GM19372 (cell line): Measurements from ENCODE around the gene ATP1B1.

Experiments used
- ATAC-seq: cut with Tn5 transposase; IDR thresholded peaks from one replicate; pipeline ENCODE4 v1.9.1; 2021; ENCODE audit warnings: mild to moderate bottlenecking, low read depth, moderate library complexity; ENCODE audit not compliant: unreplicated experiment

ATP1B1 gene

GRCh38 chr1:169106095-169106920 lies at the start of gene ATP1B1:
Gene ATP1B1, plus strand, starts transcription at chr1:169106690. Its CDS starts 140 bp downstream, at chr1:169106830.
- peak; percentile 80 for ATAC-seq

DNA sequence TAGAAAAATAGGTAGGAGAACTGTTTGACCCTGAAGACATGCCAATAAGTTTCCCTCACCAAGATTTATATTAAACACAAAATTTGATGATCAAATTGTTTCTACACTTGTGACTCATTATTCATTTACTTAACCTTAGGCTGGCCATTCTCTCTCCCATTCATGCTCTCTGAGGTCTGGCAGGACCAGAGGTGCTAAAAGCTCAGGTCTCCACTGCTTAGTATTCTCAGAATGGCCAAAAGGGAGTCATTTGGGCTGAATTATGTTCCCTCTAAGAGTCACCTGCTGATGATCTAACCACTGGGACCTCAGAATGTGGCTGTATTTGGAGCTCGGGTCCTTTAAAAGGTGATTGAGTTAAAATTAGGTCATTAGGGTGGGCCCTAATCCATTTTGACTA lies 47.1 kb upstream of the ATP1B1 start:
- ATAC-seq = no peak

DNA sequence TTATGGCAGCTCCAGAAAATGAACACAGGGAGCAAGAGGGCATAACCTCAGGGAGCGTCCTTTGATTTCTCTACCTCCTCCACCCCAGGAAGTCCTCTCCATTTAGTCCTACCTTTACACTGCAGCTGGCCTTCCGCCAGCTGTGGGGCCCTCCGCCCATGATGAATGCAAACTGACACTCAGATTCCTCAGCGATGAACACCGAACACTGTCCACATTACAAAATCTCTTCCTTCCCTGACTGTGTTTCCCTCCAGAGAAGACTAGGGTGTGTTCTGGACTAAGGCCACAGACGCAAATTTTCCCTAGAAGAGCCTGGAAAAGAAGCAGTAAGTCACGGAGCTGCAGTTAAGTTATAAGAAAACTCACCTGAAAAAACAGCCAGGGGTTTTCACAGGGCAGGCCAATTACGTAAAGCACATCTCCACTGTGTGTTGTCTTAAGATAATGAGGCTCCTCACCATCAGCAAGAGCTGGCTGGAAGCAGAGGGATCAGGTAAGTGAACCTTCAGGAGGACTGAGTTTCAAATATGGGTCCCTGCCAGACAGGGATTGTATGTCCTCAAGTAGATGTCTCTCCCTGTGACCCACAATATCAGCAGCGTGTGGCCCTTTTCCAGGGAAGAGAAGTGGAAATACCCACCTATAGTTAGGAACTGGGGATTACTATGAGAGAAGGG lies 46.3 kb upstream of the ATP1B1 start:
- ATAC-seq = no peak

DNA sequence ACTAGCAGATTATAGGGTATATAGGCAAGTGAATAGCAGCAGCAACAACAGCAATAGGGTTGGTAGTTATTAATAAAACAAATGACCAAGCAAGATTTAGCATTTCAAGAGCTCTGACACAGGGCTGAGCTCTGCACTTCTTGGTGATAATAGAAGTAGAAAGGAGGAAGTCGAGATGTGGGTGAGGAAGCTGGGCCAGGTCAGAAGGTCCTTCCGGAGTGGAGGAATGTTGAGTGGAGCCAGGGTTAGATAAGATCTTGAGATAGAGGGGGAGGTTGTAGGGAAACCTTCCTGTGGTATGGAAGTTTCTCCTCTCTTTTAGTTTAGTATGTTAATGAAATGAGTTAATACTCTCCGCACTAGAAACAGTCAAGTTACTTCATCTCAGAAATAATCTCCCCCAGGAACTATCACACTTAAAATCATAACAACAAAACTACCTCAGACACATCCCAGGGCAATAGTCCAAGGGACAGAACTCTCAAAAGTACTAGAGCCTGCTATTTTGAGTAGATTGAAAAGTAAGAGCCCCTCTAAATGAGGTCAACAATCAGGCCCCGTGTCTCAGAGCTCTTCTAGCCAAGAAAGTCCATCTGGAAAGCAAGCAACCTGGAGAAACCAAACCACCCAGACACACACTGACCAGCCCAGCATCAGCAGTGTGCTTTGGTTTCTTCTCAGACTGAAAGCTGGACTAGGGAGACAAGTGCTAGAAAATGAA lies 45.4 kb upstream of the ATP1B1 start:
- no peak for ATAC-seq

DNA sequence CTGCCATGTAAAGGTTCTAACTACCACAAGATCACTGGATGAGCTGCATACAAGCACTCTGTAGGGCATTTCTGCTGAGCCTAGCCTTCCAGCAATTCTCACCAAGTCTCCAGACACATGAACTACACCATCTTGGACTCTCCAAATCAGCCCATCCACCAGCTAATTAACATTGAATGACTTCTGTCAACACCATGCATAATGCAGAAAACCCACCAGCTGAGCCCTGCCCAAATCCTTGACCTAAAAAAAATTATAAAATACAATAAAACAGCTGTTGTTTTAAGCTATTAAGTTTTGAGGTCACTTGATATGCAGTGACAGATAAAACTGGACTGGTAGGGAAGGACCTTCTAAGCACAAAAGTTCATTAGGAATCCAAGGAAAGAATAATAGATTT lies 44.3 kb upstream of the ATP1B1 start:
- ATAC-seq = no peak

DNA sequence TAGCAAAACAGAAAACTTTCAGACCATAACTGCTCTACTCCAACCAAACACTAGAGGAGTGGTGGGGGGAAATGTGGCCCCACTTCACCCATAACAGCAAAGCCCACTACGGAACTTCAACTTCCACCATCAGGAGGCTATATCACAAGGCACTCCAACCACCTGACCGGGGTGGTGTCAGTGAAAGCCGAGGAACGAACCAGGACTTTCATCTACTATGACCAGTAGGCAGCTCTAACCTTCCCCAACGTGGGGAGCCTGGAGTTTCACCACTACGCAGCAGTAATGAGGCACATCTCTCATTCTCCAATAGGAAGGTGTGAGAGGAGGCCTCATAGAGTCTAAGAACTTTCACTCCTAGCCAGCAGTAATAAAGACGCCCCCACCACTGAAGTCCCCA lies 42.4 kb upstream of the ATP1B1 start:
- ATAC-seq = no peak

GRCh38 chr1:169070547-169070946 lies 35.9 kb upstream of the ATP1B1 start:
- no peak for ATAC-seq

- no peak for ATAC-seq
Measured at GRCh38 chr1:169070958-169071357, 35.5 kb upstream of the ATP1B1 start.

DNA sequence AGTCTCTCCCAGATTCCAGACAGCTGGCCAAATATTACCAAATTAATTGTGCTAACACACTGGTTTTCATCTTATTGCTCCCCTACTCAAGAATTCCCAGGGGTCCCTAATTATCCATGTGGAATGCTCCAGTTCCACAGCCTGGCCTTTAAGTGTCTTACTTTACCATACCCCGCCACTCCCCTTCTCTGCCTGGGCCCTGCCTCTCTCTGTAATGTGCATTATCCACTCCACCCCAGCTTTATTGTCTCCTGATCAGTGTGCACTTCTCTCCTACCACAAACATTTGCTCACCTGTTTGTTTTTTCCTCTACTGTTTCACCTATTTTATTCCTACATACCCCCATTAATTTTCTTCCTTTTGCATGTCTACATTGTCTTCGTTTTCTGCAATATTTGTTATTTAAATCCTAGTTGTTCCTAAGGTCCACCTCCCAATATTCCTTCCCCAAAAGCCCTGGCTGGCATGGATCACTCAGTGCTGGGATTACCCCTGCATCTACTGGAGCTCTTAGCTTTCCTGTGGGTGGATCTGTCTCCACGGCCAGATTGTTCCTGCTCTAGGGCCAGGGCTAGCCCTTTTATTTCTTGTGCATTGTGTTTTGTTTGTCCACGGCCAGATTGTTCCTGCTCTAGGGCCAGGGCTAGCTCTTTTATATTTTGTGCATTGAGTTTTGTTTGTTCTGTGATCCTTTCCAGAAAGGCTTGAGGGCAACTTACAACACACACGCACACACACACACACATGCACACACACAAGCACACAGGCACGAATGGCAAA lies 33.4 kb upstream of the ATP1B1 start:
- no peak for ATAC-seq

- ATAC-seq = no peak
Measured at GRCh38 chr1:169078163-169078883, 28.2 kb upstream of the ATP1B1 start.

DNA sequence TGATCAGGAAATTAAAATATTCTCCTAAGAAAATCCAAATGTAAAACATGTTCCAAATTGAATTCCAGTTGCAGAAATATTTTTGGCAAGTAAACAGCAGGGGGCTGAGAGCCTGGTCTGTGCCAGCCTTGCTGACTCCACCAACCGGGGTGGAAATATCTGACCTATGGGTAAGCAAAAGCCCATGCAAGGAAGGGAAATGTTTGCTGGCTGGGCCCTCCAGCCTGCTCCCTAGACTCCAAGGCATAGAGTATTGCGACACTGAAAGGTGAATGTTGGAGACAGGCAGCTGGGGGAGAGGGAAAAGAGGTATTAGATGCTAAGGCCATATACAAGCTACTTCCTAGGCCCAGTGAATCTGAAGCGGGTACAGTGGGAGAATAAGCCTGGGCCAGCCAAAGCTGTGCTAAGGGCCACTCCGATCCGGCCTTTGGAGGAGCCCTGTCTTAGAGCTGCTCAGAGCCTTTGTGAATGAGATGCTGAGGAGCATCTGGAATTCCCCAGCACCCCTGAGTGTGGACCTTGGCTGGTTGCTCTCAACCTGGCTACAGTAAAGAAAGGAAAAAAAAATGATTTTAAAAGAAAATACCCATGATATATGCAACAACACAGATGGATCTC lies 24.9 kb upstream of the ATP1B1 start:
- ATAC-seq = no peak

GRCh38 chr1:169085911-169086310 lies 20.6 kb upstream of the ATP1B1 start:
- no peak for ATAC-seq

- ATAC-seq = no peak
Measured at GRCh38 chr1:169086603-169087455, 19.7 kb upstream of the ATP1B1 start.

- ATAC-seq = no peak
Measured at GRCh38 chr1:169087876-169088275, 18.6 kb upstream of the ATP1B1 start.

DNA sequence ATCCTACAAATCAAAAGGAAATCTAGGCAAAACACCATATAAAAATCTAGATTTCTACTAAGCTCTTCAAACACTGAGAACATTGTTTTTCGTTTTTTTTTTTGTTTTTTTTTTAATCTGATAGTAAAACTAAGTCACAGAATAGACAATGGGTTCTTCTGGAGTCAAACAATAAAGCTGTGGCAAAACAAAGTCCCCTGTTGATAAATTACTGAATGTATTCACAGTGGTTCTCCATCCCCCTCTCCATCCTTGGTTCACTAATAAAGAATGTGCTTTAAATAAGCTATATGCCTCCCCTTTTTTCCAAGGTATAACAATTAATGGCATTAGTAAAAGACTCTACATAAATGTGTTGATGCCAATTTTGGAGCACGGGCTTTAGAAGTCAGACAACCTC lies 16.7 kb upstream of the ATP1B1 start:
- no peak for ATAC-seq

- no peak for ATAC-seq
Measured at GRCh38 chr1:169090308-169090899, 16.1 kb upstream of the ATP1B1 start.

DNA sequence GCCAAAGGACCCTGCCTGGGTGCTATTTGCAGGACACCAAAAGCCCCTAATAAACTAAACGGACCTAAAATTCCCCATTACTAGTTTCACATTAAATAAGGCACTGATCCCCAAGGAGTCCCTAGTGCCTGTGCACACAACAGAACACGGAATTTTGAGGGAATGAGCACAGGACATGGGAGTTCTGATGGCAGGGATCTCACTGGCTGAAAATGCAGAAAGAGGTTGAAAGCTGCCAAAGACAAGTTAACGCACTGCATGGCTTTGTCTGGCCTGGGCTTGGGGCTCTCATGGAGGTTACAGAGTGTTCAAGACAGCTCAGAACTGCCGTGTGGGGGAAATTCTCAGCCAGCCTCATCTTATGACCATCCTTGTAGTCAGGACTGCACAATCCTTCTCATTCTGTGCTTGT lies 15.6 kb upstream of the ATP1B1 start:
- peak; percentile 38 for ATAC-seq

- ATAC-seq = peak; percentile 78
Measured at GRCh38 chr1:169091480-169091941, 15.0 kb upstream of the ATP1B1 start.
